Cardiac septum (tissue), 1 donor: ENCODE data around the gene AHCYL2. TPM values are rescaled to one million over a fixed set of nuclear protein-coding genes. Genes with fewer than 3 reads are reported as not detected.
"Not testable (repeated sequence)": the region's sequence is repeated elsewhere in the genome, so short reads cannot be mapped to it uniquely, and the experiment has no call there.

ENCODE experiments used
- DNase-seq: peaks from one replicate; pipeline ENCODE4 v3.0.0-alpha.2; 2020; ENCODE audit warnings: low spot score
- intact Hi-C: fragments of 100-400 bp; cut with DNase I; formaldehyde crosslinking; loops from one replicate; pipeline ENCODE4 v1.14.0; 2022
- total RNA-seq: library from RNA; stranded (reverse); fragmentation: NEBNext Ultra II Directional; extraction: Animal tissue kit (Norgen Biotek cat#: 25700); gene quantifications from one replicate; pipeline ENCODE4 v1.2.1, GENCODE V29; 2021
- donor health status: DM: no; HTN: no; CAD: no.

AHCYL2 gene
- total RNA-seq, 1 donor from 2014 or later = 5.9 TPM

DNA sequence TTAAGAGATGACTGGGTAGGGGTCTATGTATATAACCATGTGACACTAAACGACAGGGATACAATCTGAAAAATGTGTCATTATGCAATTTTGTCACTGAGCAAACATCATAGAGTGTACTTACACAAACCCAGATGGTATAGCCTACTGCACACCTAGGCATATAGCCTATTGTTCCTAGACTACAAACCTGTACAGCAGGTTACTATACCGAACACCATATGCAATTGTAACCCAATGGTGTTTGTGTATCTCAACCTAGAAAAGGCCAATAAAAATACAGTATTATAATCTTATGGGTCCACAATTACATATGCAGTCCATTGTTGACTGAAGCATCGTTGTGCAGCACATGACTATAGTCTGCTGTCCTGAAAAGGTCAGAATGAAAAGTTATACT lies 232.3 kb downstream of the AHCYL2 start:
- intact Hi-C loops = no loop called here
- DNase-seq = no peak

DNA sequence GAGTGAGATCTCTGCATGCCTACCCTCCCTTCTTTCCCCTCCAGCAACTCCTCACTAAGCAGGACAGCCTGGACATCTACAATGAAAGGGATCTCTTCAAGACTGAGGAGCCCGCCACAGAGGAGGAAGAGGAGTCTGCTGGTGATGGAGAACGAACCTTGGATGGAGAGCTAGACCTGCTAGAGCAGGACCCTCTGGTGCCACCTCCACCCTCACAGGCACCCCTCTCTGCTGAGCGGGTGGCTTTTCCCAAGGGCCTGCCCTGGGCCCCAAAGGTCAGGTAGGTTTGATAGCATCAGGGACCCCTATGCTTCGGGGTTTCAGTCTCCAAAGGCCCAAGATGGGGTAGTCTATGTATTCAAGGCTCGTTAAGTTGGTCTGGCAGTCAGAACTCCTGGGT lies 233.3 kb downstream of the AHCYL2 start:
- intact Hi-C loops = no loop called here
- DNase-seq = no peak

DNA sequence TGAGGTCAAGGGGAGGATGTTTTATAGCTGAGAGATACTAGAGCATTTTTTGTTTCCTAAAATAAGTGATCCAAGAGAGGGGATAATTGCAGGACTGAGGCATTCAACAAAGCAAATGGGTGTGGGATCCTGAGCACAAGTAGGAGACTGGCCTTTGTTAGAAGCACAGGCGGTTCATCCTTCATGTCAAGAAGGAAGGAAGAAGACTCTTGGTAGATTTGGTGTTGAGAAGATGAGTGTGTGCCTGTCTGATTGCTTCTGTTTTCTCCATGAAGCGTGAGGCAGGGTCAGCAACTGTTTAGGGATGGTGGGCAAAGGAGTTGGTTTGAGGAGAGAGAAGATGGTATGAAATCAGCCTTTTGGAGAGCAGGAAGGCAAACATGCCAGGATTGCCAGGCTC lies 237.0 kb downstream of the AHCYL2 start:
- intact Hi-C loops = no loop called here
- no peak for DNase-seq

DNA sequence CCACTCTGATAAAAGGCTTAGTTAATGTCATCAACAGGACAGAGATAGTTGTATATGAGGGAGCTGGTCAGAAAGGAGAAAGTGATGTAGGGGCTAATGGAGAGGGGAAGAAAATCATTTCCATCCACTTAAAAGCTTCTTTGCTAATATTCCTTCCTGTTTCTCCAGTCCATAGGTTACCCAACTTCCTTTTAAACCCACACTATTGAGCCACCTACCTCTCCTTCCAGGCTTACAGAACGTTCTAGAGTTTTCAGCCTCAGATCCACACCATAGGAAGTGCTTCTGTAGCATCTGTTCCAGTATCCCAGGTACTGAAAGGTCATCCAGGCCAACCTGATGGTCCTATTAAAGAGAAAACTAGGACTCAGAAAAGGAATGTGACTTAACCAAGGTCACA lies 237.6 kb downstream of the AHCYL2 start:
- intact Hi-C loops = no loop called here
- DNase-seq = no peak

DNA sequence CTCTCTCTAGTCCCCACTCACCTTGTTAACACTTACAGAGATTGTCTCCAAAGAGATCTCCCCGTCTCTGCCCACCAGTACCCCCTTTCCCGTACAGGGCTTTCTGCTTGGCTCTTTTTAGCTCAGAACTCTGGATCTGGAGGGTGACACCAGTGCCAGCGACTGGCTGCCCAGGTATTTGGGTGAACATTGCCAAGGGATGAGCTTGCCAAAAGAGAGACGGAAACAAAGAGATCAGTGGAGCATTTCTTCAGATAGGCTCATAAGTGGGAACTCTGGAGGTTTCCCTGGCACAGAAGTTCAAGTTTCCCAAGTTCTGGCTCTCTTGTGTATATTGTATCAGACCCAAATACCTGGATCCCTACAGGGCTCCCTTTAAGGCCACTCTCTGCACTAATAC lies 239.4 kb downstream of the AHCYL2 start:
- no peak for DNase-seq
- intact Hi-C loops = no loop called here

DNA sequence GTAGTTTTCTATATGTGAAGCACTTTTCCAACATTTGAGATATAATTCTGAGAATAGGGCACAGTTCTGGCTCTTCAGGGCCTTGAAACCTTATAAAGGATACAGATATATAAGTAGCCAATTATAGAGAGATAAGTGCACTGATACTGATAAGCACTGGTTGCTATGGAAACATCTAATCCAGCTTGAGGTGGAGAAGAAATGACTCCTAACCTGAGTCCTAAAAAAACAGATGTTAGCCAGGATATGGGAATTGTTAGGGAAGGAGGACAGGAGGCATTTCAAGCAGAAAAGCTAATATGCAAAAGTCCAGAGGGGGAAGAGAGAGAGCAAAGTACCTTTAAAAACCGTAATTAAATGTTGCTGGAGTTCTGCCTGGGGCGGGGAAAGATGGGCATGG lies 240.2 kb downstream of the AHCYL2 start:
- intact Hi-C loops = no loop called here

DNA sequence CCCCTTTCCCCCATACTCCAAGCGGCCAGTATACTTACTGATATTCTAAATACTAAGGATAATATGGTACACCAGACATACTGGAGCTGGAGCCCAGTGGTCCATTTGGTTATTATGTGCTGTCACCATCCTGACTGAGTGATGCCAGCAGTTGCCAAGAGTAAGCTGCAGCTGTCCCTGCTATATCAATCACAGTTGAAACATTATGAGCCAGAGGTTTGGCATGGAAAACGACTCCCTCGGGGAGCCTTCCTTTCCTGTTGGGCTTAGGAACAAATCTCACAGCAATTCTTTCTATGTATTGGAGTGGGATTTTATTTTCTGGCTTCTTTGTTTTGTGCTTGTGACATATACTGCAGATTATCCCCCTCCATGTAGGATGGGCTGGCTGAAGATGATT lies 242.0 kb downstream of the AHCYL2 start:
- DNase-seq = no peak
- intact Hi-C loops = no loop called here

More for the DNA sequence above, 240.2 kb downstream of the AHCYL2 start:
- DNase-seq = no peak

DNA sequence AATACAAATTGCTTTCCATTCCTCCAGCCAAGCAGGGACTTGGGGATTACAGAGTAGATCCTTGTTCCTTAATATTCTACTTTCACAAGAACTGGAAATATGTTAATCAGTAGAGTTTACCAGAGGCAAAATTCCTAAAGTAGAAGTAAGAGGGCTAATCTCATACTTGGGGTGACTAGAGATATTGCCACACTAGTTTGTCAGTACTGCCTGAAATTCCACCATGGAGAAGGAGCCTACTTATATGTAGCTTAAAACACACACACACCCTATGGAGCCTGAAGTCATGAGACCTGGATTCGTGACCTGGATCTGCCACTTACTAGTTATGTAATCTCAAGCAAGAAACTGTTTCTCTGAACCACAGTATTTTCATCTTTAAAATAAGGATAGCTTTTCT lies 243.3 kb downstream of the AHCYL2 start:
- DNase-seq = no peak
- intact Hi-C loops = no loop called here

DNA sequence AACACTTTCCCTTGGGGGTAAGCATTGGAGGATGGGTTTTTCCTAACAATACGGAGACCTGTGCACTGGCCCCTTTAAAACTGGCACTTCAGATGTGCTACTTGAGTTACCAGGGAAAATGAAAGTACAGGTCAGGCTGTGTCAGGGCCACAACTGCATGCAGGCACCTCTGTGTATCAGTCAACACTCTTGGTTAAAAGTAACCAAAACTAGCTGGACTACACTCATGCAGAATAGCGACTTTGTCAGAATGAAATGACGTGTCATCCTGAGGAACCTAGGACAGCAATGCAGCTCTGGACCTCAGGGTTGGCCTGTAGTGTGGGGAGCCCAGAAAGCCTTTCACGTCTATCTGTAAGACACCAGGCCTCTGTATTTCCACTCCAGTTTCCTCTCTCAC lies 243.7 kb downstream of the AHCYL2 start:
- no peak for DNase-seq
- intact Hi-C loops = no loop called here

DNA sequence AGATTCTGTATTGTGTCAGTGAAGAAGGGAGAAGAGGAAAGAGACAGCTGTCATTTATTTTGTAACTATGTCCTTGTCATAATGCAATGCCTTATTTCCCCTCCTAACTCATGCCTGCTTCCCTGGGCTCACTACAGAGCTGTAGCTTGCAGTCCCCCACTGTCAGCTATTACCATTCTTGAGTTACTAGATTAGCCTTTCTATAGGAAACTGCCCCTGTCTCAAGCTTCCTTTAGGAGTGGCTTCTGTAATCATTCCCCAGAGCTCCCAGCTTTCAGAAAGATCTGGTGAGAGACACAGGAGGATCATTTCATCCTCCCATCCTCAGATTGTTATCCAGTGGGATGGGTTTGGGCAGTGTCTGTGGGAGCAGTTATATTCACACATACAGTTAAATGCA lies 245.1 kb downstream of the AHCYL2 start:
- intact Hi-C loops = loop anchor here (5.0 kb wide), 1 partner anchor 253 kb away; no protein-coding TSS in a partner anchor
- DNase-seq = no peak

DNA sequence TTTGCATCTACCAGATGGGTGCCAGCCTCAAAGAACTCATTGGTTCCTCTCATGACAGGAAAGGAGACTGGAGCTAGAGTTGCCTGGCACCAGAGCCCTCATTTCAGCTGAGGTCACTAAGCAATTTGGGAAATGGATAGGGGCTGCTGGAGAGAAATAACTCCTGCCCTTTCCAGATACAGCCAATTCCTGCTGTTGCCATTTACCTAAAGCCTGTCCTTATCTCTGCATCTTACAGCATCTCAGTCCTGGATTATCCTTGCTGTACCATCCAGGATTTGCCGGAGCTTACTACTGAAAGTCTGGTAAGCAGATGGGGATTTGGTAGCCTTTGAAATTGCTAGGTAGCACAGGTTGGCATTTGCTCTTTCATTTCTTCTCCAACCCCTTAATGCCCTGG lies 245.6 kb downstream of the AHCYL2 start:
- DNase-seq = no peak
- intact Hi-C loops = loop anchor here (5.0 kb wide), 1 partner anchor 253 kb away; no protein-coding TSS in a partner anchor

DNA sequence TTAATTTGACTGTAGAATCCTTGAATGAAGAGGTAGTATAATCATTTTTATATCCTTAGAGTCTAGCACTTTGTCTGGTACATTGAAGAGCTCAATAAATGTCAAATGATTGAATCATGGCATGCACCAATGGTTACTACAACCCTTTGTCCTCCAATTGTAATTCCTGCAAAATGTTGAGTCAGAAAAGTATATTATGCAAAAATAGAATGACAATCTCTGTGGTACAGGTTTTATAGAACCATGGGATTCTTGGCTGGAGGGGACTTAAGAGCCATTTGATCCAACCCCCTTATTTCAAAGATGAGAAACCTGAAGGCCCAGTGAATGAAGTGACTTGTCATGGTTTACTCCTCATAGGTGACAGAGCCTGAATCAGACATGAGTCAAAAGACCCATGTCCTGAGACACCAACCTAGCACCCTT lies 246.6 kb downstream of the AHCYL2 start:
- no peak for DNase-seq
- intact Hi-C loops = loop anchor here (5.0 kb wide), 1 partner anchor 254 kb away; no protein-coding TSS in a partner anchor

DNA sequence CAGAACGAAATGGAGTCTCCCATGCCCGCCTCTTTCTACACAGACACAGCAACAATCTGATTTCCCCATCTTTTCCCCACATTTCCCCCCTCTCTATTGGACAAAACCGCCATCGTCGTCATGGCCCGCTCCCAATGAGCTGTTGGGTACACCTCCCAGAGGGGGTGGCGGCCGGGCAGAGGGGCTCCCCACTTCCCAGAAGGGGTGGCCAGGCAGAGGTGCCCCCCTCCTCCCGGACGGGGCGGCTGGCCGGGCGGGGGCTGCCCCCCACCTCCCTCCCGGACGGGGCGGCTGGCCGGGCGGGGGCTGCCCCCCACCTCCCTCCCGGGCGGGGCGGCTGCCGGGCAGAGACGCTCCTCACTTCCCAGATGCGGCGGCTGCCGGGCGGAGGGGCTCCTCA lies 251.1 kb downstream of the AHCYL2 start:
- DNase-seq = not testable (repeated sequence)

DNA sequence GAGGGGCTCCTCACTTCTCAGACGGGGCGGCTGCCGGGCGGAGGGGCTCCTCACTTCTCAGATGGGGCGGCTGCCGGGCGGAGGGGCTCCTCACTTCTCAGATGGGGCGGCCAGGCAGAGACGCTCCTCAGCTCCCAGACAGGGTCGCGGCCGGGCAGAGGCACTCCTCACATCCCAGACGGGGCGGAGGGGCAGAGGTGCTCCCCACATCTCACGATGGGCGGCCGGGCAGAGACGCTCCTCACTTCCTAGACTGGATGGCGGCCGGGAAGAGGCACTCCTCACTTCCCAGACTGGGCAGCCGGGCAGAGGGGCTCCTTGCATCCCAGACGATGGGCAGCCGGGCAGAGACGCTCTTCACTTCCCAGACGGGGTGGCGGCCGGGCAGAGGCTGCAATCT lies 251.6 kb downstream of the AHCYL2 start:
- intact Hi-C loops, DNase-seq: not testable (repeated sequence)

More for the DNA sequence above, 251.1 kb downstream of the AHCYL2 start:
- intact Hi-C loops = not testable (repeated sequence)

Other genes starting within 250 kb of the AHCYL2 start
- 27.7 TPM for gene TNPO3, start 169.9 kb upstream of the AHCYL2 start, total RNA-seq
- gene TSPAN33, start 80.3 kb upstream of the AHCYL2 start, total RNA-seq = 9.9 TPM
- gene SMO, start 36.4 kb upstream of the AHCYL2 start, total RNA-seq = 4.7 TPM
- gene STRIP2, start 209.4 kb downstream of the AHCYL2 start, total RNA-seq = 20.4 TPM